HG03521 (cell line): ENCODE measurements around the gene PLPPR1.
"Not testable (repeated sequence)": the region's sequence is repeated elsewhere in the genome, so short reads cannot be mapped to it uniquely, and the experiment has no call there.

Experiments
- ATAC-seq: cut with Tn5 transposase; IDR thresholded peaks from one replicate; pipeline ENCODE4 v1.9.1; 2021; ENCODE audit warnings: mild to moderate bottlenecking, moderate library complexity; ENCODE audit not compliant: unreplicated experiment

Gene PLPPR1

DNA sequence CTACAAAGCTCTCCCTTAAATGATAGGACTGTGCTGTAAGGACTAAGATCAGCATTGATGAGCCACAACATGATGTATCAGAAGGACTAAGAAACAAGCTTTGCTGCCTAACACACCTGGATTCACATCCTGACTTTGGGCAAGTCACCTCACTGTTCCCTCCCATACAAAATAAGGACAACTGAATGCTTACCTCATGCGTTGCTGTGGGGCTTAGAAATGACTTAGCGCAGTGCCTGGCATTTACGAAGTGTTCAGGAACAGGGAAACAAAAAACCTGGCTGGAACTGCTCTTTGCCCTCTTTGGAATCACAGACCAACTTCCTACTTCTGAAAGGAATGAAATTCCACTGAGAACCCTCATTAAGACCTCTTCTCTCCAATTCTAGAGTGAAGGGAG, 242.6 kb downstream of the PLPPR1 start:
- ATAC-seq: no peak

DNA sequence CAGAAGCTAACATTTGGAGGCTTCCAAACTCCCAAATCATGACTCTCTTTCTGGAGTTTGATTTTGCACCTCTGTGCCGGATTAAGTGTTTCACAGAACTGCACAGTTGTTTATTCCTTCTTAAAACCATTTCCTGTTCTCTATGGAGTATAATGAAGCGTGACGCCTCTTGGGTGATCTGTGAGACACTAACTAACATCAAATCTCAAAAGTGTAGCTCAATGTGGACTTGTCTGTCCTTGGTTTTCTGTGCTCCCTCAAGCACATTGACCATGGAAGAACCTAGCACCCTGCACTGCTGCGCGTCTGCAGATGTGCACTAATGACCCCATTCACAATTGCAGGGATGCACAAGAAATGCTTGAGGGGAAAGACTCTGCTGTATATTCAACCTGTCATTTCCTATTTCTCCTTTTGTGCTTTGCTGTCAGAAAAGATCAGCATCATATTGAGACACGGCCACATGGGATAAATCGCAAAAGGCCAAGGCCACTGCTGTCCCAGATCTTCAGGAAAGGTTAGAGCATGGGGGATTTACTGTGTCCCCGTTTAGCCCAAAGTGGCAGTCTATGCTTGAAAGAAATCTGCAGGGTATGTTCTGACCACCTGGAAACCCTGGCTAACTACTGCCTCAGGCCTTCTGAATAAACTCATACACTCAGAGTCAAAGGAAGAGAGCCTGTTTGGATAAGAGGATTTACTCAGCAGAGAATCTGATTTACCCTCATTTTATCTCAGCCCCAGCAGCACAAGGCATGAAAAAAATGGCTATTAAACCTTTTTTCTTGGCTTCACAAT, 246.6 kb downstream of the PLPPR1 start:
- no peak for ATAC-seq

DNA sequence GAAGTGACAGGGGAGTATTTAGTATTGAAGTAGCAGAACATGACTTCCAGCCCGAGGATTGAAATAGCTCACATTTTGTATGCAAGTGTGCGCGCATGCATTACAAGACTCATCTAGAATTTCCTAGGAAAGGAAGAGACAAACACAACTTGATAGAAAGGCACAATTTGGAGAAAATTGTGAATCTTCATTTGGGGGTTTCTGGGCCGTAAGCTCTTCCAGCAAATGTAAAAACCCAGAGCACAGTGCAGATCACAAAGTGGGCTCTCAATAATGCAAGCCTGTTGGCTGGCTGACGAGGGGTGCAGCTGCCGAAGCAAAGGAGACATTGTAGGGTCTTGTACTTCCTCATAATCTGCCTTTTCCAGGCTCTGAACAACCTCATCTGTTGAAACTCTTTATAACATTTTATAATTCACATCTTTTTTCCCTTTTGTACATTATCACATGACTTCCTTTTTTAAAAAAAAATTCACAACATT, 247.3 kb downstream of the PLPPR1 start:
- no peak for ATAC-seq

DNA sequence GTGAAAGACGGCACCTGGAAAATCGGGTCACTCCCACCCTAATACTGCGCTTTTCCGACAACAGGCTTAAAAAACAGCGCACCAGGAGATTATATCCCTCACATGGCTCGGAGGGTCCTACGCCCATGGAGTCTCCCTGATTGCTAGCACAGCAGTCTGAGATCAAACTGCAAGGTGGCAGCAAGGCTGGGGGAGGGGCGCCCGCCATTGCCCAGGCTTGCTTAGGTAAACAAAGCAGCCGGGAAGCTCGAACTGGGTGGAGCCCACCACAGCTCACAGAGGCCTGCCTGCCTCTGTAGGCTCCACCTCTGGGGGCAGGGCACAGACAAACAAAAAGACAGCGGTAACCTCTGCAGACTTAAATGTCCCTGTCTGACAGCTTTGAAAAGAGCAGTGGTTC, 262.5 kb downstream of the PLPPR1 start:
- not testable (repeated sequence) for ATAC-seq

DNA sequence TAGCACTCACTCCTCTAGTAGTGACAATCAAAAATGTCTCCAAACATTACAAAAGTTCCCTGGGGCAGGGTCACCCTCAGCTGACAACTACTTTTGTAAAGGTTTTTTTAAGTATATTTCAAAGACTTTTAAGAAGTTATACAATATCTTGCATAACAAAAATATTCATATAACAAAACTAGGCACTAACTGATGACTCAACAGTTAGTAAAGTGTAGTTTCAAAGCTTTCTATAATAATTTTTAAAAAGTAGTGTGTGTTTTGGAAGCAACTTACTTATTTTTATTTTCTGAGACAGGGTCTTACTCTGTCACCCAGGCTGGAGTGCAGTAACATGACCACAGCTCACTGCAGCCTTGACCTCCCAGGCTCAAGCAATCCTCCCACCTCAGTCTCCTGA, 271.4 kb downstream of the PLPPR1 start:
- no peak for ATAC-seq

DNA sequence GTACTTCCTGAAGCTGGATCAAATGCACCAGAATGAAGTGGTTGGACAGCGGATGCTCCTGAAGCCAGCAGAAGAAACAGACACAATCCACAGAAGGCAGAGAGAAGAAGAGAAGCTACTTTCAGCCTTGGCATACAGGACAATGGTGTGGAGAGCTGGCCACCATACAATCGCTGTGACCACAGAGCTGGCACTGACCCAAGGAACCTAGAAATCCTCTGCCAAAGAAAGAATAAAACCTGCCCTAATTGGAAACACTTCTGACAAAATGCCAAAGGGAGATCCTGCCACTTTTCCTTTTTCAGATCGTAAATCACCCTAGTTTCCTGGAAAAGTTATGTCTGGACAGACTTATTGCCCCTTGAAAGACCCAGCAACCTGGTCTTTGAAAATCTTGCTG, 278.5 kb downstream of the PLPPR1 start:
- no peak for ATAC-seq

DNA sequence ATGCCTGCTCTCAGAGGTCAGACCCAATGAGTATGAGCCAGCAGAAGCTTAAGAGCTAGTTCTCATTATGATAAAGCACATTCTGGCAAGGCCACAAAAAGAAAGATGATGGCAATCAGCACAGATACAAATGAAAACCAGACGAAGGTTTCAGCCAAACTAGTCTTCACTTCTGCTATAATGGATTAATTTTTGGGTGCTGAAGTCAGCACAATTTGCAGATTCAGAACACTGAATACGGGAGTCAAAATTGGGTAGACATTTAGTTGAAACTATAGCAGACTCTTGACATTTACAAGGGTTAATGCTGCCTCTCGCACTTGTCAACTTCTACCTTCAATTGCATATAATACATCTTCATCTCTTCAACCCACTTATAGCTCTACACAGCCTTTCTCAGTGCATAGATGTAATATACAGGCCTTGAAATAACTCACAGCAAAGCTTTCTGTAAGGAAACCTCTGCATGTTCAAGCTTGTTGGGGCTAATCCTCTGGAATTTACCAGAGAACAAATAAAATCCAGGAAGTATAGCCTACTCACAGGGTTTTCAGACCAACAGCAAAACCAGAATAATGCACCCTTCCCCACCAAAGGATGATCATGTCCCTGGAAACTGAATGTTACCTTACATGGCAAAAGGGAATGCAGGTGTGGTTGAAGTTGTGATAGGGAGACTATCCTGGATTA, 279.1 kb downstream of the PLPPR1 start:
- no peak for ATAC-seq

DNA sequence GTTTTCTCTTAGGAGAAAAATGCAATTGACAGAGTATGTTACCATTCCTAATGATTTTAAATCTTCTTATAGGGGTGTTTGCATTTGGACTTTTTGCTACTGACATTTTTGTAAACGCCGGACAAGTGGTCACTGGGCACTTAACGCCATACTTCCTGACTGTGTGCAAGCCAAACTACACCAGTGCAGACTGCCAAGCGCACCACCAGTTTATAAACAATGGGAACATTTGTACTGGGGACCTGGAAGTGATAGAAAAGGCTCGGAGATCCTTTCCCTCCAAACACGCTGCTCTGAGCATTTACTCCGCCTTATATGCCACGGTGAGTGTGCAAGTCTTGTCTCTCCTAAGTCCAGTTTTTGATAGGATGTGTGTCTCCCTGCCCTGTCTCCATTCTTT, 280.6 kb downstream of the PLPPR1 start:
- no peak for ATAC-seq

DNA sequence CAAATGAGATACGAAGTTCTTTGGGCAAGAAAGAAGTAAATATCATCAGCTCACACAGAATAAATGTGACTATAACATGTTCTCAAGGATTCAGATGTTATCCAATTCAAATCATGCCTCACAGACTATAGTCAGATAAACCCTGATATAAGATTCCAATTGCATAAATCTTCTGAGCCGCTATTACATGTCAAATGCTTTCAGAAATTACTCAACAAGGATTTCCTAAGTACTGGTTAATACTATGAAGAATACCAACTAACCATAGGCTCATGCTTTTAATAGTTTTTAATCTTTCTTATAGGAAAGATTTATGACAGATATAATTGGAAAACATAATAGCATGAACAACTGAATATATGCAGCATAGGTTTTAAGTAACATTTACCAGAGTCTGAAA, 282.7 kb downstream of the PLPPR1 start:
- no peak for ATAC-seq

DNA sequence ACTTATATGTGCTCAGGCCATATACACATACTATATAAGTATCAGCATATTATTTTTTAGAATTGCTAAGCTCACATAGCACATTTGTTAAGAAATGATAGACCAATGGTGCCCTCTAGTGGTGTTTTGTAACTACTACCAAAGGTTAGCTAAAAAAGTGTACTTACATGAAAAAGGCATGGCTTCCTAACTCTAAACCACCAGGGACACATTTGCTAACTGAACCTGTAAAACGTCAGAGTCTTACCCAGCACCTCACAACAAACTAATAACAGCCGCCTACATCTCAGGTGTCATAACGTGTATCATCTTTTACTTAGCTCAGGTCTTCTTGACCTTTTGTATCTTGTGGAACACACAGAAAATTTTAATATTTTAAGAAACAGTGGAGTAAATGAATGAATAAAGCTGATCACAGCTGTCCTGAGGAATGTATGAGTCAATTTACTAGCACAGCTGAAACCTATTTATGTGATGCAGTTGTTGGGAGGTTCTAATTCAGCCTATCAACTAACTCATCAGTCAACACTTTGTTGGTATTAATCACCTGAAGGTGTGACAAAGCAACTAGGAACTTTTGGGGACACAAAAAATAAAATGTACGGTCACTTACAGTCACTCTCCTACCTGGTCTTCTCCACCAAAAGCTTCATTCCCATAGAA, 283.4 kb downstream of the PLPPR1 start:
- peak; percentile 89 for ATAC-seq

DNA sequence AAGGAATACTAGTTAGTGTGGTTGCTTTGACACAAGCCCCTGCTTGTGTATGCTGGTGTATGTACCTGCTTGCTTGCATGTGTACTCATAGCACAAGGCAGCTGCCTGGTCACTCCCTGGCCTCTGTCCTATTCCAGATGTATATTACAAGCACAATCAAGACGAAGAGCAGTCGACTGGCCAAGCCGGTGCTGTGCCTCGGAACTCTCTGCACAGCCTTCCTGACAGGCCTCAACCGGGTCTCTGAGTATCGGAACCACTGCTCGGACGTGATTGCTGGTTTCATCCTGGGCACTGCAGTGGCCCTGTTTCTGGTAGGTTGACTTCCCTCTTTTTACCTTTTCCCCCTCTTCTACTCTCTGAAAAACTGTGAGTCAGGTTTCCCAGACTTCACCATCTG, 284.1 kb downstream of the PLPPR1 start:
- no peak for ATAC-seq

DNA sequence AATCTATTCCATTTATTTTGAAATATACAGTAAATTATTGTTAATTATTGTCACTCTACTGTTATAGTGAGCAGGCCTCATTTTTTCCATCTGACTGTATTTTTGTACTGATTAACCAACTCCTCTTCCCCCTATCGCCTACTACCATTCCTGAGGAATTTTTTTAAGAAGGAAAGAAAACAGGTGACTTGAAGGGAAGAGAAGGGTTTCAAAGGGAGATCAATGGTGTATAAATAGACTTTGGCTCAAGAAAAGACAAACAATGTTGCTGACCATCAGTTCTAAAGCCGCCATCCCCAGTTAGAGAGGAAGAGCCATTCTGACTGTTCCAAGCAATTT, 286.6 kb downstream of the PLPPR1 start:
- ATAC-seq: no peak

DNA sequence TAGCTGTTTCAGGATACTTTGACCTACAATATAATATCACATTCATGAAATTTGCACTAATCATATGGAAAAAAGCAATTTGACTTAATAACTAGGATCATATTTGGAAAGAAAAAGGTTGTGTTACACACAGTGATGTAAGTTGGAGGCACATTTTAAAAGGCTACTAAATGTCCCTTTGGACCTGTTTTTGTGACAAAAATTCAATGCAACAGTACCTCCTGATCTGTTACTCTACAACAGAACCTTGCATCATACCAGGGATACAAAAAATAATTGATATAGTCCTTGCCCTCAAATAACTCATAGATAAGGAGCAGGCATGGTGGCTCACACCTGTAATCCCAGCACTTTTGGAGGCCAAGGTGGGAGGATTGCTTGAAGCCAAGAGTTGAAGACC, 289.2 kb downstream of the PLPPR1 start:
- ATAC-seq: no peak

DNA sequence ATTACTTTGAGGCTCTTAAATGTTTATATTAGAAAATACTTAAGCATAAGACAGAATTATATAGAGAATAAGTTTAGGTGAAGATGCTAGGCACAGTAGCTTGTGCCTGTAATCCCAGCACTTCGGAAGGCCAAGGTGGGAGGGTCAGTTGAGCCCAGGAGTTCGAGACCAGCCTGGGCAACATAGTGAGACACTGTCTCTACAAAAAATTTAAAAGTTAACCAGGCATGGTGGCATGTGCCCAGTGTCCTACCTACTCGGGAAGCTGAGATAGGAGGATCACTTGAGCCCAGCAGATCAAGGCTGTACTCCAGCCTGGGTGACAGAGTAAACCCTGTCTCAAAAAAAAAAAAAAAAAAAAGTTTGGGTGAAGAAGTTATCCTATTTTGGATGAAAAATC, 294.6 kb downstream of the PLPPR1 start:
- no peak for ATAC-seq

DNA sequence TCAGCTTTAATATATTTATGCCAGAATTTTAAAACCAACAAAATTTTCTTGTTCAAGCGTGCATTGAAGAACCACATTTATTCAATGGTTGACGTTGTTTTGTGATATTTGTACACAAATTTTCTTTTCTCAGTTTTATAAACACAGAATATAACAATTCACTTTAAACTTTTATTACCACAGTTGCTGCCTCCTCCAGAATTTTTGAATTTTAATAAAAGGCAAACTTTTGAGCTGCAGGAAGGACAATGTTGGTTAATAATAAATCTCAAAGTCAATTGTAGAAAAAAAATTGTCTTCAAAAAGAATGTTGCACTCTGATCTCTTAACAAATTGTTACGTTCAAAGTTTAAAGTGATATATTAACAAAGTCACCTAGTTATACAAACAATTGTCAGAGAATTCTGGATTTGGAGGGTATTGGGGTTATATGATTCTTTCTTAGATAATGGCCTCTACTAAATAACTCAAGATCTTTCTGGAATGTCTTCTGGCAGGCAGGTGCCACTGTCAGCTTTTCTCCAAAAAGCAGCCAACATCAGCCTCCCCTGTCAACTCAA, 295.8 kb downstream of the PLPPR1 start:
- no peak for ATAC-seq

DNA sequence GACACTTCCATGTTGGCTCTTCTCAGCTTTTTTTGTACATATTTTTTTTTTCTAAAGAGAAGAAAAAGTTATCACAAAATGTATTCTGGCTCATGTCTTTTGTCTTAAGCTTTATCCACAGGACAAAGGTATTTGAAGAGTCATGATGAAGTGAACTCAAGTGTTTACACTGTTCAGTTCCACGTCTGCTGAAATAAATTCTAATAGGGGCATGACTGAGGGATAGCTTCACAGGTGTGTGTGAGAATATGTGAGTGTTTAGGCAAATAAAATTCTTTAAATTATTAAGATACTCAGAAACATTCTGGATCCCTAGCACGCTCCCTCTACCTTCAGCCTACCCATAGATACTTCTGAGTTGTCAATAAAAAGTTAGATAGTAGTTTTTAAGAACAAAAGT, 296.5 kb downstream of the PLPPR1 start:
- ATAC-seq: no peak

DNA sequence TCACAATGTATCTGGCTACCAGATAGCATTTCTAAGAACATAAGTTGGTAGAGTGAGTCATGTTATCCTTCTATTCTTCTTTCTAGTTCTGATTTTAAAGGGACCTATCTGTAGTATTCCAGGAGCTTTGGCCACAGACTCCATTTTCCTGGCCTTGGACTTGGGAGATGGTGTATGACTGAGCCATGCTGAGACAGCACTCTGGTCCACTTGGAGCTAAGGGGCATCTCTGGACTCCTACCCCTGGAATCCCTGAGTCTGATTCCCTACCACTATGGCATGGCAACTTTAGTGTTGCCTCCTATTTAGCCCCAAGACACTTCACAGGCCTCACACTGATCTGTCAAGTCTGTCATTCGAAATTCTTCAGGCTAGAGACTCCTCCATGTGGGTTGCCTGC, 297.5 kb downstream of the PLPPR1 start:
- no peak for ATAC-seq

DNA sequence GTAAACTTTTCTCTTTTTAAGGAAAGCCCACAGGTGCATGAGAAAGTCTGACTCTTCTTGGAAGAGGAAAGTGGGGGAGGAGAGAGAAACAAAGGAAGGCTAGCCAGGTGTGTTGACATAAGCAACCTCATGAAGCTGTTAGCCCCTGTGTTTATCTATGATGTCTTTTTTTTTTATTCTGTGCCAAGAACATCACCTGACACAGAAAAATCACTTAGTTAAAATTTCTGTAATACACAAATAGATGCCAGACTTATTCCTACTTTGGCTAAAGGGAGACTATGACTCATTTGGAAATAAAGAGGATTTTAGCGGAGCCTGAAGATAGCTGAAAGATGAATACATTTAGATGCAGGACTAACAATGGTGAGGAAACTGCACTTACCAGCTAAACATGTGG, 298.0 kb downstream of the PLPPR1 start:
- ATAC-seq: no peak

DNA sequence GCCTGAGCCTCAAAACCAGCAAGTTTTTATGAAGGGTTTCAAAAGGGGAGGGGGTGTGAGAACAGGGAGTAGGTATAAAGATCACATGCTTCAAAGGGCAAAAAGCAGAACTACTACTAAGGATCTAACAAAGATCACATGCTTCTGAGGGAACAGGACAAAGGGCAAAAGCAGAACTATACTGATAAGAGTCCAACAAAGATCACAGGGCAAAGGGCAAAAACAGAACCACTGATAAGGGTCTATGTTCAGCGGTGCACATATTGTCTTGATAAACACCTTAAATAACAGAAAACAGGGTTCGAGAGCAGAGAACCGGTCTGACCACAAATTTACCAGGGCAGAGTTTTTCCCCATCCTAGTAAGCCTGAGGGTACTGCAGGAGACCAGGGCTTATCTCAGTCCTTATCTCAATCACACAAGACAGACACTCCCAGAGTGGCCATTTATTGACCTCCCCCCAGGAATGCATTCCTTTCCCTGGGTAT, 298.9 kb downstream of the PLPPR1 start:
- not testable (repeated sequence) for ATAC-seq

DNA sequence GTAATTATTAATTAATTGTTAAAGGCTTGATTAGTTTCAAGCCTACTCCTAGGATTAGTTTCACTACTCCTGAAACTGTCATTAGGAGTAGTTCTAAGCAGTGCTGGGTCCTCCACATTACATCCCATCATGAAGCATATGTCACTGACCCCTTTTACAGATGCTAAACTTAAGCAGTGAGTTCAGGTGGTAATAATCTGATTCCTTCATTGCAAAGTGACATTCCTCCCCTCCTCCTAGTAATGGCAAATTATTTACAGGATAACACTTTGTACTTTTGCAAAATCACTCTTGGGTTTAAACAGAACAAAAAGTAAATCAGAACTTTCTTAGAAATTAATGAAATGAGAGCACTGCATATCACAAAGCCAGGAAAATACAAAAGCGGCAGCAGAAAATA, 303.8 kb downstream of the PLPPR1 start:
- no peak for ATAC-seq

DNA sequence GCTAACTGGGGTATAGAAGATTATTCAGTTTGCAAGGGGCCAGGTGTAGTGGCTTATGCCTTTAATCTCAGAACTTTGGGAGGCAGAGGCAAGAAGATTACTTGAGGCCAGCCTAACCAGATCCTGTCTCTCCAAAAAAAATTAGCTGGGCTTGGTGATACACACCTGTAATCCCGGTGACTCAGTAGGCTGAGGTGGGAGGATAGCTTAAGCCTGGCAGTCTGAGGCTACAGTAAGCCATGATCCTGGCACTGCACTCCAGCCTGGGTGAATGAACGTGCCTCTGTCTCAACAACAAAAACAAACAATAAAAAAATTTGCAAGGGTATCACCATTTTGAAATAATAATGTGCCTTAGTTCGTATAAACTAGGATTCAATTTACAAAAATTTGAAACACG, 305.0 kb downstream of the PLPPR1 start:
- ATAC-seq: no peak
